HCT116 (cell line): ENCODE measurements around the gene RNASE9.

Experiments
- EGR1 ChIP-seq: IDR thresholded peaks from 2 replicates; pipeline ENCODE4 v1.6.1; 2012; ENCODE audit warnings: low read depth
- POLR2AphosphoS5 ChIP-seq: IDR thresholded peaks from 2 replicates; pipeline ENCODE4 v1.6.1; 2011; ENCODE audit warnings: mild to moderate bottlenecking, low read depth, low read length, moderate library complexity
- TCF7L2 ChIP-seq: IDR thresholded peaks from 2 replicates; pipeline ENCODE4 v1.7.0; 2011; ENCODE audit warnings: borderline replicate concordance, inconsistent platforms; ENCODE audit not compliant: insufficient read depth, insufficient read length; ENCODE audit errors: extremely low read depth
- TF ChIP-seq, protein P1 (sequence below), 3 experiments: fragments of 200-600 bp in 1 of 3; sonication (generic) in 1 of 3; IDR thresholded peaks in 2 of 3; conservative IDR thresholded peaks in 1 of 3; 2 replicates each; pipeline ENCODE4 v1.5.1; 2012 to 2017; ENCODE audit warnings: low read depth in 2 of 3, low read length in 2 of 3, antibody characterized with exemption in 1 of 3, borderline replicate concordance in 1 of 3, control low read depth in 1 of 3, mild to moderate bottlenecking in 1 of 3, mixed read lengths in 1 of 3, mixed run types in 1 of 3, moderate library complexity in 1 of 3; ENCODE audit not compliant: insufficient read depth in 1 of 3
- TF ChIP-seq, protein P2 (sequence below): IDR thresholded peaks from 2 replicates; pipeline ENCODE4 v1.6.1; 2012
- TF ChIP-seq, protein P3 (sequence below): IDR thresholded peaks from 2 replicates; pipeline ENCODE4 v1.6.1; 2012

DNA sequence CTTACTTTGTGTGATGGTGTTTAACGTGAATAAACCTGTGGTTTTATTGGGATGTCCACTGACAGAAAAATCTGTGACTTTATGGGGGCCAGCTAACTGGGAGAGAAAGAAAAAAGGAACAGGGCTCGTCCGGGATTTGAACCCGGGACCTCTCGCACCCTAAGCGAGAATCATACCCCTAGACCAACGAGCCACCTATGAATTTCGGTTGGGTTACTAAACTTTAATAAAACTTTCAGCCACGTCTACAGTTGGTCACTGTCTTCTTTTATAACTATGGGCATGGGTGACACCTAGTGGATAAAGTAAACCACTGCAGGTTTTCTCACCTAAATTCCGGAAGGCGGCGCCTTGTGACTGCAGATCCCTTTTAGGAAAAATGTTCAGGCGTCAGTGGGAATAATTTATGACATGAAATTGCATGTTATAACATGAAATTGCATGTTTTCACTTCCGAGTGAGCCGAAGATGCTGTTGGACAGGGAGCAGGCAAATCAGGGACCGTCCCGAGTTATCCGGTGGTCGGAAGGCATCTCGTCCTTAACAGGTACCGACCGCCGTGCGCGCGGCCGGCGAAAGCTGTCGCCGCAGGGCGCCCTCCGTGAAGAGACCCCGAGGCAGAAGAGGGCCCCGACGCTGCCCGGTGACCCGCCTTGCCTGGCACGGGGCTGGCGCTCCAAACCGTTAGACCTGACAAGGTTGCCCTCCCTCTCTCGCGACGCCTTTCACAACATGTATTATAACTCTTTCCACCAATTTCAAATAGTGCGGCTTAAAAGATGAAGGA is 48.6 kb upstream of the RNASE9 start:
- TF ChIP-seq, protein P1, sequence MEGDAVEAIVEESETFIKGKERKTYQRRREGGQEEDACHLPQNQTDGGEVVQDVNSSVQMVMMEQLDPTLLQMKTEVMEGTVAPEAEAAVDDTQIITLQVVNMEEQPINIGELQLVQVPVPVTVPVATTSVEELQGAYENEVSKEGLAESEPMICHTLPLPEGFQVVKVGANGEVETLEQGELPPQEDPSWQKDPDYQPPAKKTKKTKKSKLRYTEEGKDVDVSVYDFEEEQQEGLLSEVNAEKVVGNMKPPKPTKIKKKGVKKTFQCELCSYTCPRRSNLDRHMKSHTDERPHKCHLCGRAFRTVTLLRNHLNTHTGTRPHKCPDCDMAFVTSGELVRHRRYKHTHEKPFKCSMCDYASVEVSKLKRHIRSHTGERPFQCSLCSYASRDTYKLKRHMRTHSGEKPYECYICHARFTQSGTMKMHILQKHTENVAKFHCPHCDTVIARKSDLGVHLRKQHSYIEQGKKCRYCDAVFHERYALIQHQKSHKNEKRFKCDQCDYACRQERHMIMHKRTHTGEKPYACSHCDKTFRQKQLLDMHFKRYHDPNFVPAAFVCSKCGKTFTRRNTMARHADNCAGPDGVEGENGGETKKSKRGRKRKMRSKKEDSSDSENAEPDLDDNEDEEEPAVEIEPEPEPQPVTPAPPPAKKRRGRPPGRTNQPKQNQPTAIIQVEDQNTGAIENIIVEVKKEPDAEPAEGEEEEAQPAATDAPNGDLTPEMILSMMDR (IDR thresholded peaks at IDR 0.05 in 2 of 3, conservative IDR thresholded peaks at IDR 0.05 in 1 of 3; ENCODE audit: borderline replicate concordance in 1 of 3, insufficient read depth in 1 of 3, low read depth in 2 of 3, low read length in 2 of 3): peak; percentile 85 to 99 (median 97)
- TF ChIP-seq TCF7L2: no peak
- TF ChIP-seq, protein P2, sequence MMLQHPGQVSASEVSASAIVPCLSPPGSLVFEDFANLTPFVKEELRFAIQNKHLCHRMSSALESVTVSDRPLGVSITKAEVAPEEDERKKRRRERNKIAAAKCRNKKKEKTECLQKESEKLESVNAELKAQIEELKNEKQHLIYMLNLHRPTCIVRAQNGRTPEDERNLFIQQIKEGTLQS: peak; percentile 94
- no peak for TF ChIP-seq POLR2AphosphoS5
- TF ChIP-seq, protein P3, sequence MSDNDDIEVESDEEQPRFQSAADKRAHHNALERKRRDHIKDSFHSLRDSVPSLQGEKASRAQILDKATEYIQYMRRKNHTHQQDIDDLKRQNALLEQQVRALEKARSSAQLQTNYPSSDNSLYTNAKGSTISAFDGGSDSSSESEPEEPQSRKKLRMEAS: no peak
- no peak for TF ChIP-seq EGR1
